GM21717 (cell line): ENCODE results near the gene DUOXA2.

Experiments
- ATAC-seq: cut with Tn5 transposase; IDR thresholded peaks from one replicate; pipeline ENCODE4 v1.9.1; 2021; ENCODE audit warnings: mild to moderate bottlenecking, moderate library complexity; ENCODE audit not compliant: unreplicated experiment

Gene DUOXA2

GRCh38 chr15:45116482-45117307 is 2.6 kb downstream of the DUOXA2 start:
- no peak for ATAC-seq

GRCh38 chr15:45117308-45118130 is 3.4 kb downstream of the DUOXA2 start:
- ATAC-seq: no peak

GRCh38 chr15:45118131-45118588 is 4.0 kb downstream of the DUOXA2 start:
- ATAC-seq: peak; percentile 79

- no peak for ATAC-seq
These were observed 4.9 kb downstream of the DUOXA2 start for GRCh38 chr15:45118996-45119395.

GRCh38 chr15:45120081-45120972 is 6.2 kb downstream of the DUOXA2 start:
- no peak for ATAC-seq

DNA sequence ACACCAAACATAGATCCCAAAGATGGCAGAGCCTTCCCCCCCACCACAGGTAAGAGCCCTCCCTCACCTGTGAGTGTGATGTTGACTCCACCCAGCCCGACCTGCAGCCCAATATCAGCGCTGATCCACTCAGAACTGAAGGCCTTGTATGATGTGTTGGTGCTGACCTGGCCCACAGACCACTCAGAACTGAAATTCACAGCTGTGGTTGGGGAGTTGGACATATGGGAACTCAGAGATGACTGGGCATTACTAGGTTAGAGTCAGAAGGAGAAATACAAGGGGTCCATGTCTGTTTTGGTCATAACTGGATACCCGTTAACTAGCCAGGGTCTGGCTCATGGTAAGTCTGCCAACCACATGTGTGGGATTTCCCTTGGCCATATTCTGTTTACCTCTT is 6.9 kb downstream of the DUOXA2 start:
- no peak for ATAC-seq

GRCh38 chr15:45121706-45122417 is 7.7 kb downstream of the DUOXA2 start:
- no peak for ATAC-seq

GRCh38 chr15:45122719-45123118 is 8.6 kb downstream of the DUOXA2 start:
- ATAC-seq: no peak

DNA sequence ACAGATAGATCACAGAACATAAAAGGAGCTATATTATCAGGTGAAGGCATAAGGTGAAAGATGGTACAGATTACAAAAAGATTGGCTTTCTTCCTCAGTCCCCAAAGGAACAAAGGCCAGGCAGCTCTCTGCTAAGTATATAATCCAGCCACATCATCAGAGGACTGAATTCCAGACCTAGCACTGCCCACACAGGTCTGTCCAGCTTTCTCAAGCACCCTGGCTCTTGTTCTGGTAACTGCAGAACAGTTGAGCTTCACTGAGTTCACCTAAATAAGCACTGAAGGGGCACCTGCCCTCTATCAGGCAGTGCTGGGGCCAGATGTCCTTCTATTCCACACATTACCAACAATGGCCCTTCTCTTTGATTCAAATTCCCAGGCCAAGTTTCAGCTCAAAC is 9.3 kb downstream of the DUOXA2 start:
- ATAC-seq: no peak

DNA sequence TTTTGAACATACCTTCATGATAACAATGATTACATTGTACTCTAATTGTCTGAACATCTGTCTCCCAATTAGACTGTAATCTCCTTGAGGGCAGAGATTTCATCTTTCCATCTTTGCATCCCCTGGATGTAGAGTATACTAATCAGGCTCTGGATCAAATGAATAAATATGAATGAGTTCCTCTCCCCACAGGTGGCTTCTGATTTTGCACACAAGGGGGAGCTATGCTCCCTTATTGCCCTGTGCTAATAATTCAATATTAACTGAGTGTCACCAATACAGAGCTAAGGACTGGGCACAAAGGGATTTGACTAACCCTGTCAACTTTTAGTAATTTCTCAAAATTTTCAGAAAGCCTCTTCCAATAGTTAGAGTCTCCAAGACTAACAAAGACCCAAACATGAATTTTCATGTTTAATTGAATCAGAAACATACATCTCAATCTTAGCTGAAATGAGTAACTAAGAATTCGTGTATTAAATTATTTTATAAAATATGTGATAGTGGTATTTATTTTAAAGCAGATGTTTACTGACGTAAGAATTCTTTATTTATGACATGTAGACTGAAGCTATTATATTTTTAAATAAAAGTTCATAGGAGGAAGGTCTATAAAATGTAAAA is 12.5 kb downstream of the DUOXA2 start:
- ATAC-seq: no peak

GRCh38 chr15:45128971-45129639 is 15.0 kb downstream of the DUOXA2 start:
- no peak for ATAC-seq

DNA sequence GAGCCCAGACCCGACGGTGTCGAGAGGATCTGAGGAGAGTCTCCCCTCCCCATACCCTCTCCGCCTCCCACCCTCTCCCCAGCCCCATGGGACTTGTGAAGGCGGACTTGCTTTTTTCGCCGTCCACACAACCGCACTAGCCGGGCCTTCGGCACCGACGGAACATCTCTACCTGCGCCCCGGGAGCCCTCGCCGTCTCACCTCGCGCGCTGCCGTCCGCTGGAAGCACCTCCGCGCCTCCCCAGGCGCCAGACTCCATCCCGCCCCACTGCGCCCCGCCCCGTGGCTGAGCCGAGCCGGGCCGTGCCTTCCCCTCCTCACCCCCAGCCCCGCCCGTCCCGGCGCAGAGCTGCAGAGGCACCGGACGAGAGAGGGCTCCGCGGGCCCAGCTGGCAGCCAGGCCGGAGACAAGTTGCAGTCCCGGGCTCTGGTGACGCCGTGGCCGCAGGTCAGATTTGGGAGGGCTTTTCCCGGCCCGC is 15.6 kb downstream of the DUOXA2 start, which contains the start of the genes DUOX1 and DUOXA1:
Gene DUOX1 (plus strand): TSS at position 344 of the 479 bp plus-strand sequence. CDS start 1,973 bp downstream, outside the sequence.
Gene DUOXA1 (minus strand): TSS at position 229 of the 479 bp plus-strand sequence. CDS start 6,865 bp downstream, outside the sequence.
- ATAC-seq: no peak

DNA sequence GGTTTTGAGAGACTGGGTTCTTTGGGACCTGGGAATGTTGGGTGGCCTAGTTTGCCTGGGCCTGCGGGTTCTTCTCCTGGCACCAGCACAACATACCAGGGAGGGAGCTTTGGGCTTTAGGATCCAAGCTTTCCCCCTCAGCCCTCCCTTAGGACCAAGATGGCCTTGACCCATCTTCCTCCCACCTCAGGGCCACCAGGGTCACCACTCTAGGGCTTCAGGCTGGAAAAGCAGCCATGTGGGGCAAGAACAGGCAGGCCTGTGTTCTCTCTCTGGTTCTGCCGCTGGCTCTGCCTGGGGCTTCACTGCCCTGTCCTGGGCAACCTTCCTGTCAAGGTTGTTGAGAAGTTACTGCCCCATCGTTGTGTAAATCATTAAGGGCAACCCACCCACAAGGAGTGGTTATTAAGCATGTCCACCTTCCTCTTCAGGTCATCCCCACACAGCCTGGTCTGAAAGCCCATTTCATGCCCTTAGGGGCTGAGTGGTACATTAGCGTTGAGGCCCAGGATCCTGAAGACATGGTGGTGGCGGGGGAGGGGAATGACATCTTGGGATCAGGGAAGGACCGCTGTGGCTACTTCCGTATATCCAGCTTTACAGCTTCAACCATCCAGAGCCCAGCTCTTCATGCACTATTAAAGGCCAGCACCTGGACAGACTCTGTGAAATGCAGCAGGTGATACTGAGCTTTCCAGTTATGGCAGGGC is 16.3 kb downstream of the DUOXA2 start:
- no peak for ATAC-seq

DNA sequence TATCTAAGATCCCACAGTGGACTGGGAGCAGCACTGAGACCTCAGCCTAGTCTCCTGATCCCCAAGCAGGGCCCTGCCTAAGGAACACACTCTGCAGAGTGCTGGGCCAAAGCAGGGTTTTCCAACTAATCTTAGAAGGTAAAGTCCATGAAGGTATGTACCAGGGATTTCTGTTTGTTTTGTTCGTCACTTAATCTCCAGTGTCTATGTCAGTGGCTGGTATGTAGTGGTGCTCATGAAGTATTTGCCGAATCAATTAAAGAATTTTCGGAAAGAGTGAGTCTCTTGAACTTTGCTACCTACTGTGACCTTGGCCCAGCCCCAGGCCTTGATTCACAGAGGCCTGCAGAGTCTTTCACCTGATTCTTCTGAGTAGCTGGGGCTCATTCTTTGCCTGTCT is 17.4 kb downstream of the DUOXA2 start:
- no peak for ATAC-seq

DNA sequence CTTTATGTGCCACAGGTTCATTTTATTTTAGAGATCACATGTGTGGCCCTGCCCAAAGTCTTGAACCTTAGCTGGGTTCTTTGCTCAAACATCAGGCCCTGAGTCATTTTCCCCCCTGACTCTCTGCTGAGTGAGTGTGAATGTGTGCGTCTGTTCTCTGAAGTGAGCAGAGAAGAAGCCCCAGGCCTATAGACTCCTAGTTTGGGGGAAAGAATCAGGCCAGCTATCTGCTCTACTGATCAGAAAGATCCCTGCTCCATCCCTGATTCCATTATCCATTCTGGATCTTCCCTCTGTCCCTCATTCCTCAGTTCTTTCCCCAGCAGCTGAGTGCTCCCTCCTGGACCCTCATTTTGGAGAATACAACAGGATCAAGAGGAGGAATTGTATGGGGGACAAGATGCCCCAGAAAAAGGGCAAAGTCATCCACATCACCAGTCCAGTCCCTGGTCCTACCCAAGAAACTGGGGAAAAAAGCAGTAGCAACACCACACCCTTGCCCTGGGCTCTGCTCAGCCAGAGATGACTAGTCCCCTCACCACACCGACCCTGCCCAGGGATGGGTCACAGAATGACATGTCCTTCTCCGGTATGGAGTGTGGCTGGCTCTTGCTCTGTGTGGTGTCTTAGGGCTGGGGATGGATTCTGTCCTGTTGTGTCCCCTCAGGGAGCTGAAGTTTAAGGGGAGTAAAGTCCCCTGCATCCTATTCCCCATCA is 18.9 kb downstream of the DUOXA2 start:
- ATAC-seq: no peak

DNA sequence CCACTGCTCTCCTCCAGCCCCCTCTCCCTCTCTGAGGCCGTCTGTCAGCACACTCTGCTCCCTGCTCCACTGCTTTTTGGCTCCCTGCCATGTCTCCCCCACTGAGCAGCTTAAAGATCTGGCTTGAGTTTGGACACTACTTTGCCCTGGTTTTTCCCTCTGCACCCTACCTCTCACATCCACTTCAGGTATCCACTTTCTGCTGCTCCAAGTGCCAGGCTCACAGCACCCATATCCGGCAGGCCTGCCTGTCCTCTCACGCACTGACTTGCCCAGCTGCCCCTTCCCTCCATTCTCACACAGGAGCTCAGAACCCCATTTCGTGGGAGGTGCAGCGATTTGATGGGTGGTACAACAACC is 19.4 kb downstream of the DUOXA2 start:
- ATAC-seq: no peak

- ATAC-seq: no peak
These were observed 19.9 kb downstream of the DUOXA2 start for GRCh38 chr15:45134046-45134445.
